ENCODE measurements around the gene PEDS1. TPM values are rescaled to one million over a fixed set of nuclear protein-coding genes. Genes with fewer than 3 reads are reported as not detected.

Gene PEDS1
- total and polyA plus RNA-seq, 2 of the 13 experiments (the other 11 are each of a cell fraction or from before 2014, with no cell fraction given), result 30.5 to 93.9 TPM

DNA sequence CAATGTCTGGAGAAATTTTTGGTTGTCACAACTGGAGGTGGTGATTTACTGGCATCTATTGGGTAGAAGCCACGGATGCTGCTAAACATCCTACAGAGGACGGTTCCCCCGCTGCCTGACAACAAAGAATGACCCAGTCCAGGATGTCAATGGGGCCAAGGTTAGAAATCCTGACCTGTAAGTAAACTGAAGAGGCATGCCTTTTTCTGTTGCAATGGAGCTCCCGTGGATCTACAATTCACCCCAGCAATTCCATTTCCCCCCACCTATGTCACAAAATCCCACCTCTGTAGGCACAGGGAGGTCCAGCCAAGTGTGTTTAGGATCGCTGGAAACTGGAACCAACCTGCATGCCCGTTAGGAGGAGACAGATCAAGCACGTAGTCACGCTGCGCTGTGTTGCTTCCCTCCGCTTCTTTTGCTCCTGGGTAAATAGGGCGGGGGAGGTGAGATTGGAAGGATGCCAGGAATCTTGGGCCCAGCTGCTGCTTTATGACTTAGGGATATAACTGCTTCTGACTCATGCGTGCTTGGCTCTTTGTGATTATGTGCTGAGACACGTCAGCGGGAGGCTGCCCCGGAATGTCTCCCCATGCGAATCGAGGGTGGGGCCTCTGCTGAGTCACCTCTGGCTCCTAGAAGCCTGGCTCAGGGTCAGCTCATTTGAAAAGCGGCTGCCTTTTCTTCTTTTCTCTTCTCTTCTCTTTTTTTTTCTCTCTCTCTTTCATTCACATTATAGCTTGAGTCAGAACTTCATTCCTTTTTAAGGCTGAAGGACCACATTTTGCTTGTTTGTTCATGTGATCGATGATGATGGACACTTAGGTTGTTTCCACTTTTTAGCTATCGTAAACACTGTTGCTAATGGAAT lies 12.4 kb upstream of the PEDS1 start (continued):
- TF ChIP-seq, protein P1, sequence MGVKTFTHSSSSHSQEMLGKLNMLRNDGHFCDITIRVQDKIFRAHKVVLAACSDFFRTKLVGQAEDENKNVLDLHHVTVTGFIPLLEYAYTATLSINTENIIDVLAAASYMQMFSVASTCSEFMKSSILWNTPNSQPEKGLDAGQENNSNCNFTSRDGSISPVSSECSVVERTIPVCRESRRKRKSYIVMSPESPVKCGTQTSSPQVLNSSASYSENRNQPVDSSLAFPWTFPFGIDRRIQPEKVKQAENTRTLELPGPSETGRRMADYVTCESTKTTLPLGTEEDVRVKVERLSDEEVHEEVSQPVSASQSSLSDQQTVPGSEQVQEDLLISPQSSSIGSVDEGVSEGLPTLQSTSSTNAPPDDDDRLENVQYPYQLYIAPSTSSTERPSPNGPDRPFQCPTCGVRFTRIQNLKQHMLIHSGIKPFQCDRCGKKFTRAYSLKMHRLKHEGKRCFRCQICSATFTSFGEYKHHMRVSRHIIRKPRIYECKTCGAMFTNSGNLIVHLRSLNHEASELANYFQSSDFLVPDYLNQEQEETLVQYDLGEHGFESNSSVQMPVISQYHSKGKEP (CRISPR knock-in tag; IDR thresholded peaks at IDR 0.05), result no peak
- TF ChIP-seq SATB2 (CRISPR knock-in tag; IDR thresholded peaks at IDR 0.05) (no peak), ZFP41 (CRISPR knock-in tag; IDR thresholded peaks at IDR 0.05; ENCODE audit: borderline replicate concordance) (no peak; the same call in 1 of the 2 replicates), ZNF878 (CRISPR knock-in tag; IDR thresholded peaks at IDR 0.05) (peak; percentile 97), NONO (IDR thresholded peaks at IDR 0.05) (no peak), NONO (CRISPR knock-in tag; conservative IDR thresholded peaks at IDR 0.05) (peak; percentile 97), ZNF292 (CRISPR knock-in tag; IDR thresholded peaks at IDR 0.05; ENCODE audit: borderline replicate concordance, low read depth) (peak; percentile 99), ZNF224 (CRISPR knock-in tag; IDR thresholded peaks at IDR 0.05) (peak; percentile 93; the same call in 1 of the 2 replicates), NFKB2 (CRISPR knock-in tag; IDR thresholded peaks at IDR 0.05; ENCODE audit: borderline replicate concordance) (peak; percentile 88; the same call in 1 of the 2 replicates), SRSF4 (IDR thresholded peaks at IDR 0.05; ENCODE audit: low read depth, low read length, poor library complexity, severe bottlenecking) (no peak), GFI1 (CRISPR knock-in tag; IDR thresholded peaks at IDR 0.05; ENCODE audit: borderline replicate concordance) (peak; percentile 96), HOXA7 (CRISPR knock-in tag; IDR thresholded peaks at IDR 0.05) (no peak), IRX3 (CRISPR knock-in tag; IDR thresholded peaks at IDR 0.05; ENCODE audit: borderline replicate concordance, low read depth) (no peak; the same call in 1 of the 2 replicates), NFRKB (IDR thresholded peaks at IDR 0.05) (no peak), CCDC6 (CRISPR knock-in tag; IDR thresholded peaks at IDR 0.05) (peak; percentile 90; the same call in 1 of the 2 replicates), U2AF2 (IDR thresholded peaks at IDR 0.05; ENCODE audit: low read depth, low read length) (0 out of 2 replicates have a peak, but pooled peaks have one; percentile 62)
- TF ChIP-seq, protein P2, sequence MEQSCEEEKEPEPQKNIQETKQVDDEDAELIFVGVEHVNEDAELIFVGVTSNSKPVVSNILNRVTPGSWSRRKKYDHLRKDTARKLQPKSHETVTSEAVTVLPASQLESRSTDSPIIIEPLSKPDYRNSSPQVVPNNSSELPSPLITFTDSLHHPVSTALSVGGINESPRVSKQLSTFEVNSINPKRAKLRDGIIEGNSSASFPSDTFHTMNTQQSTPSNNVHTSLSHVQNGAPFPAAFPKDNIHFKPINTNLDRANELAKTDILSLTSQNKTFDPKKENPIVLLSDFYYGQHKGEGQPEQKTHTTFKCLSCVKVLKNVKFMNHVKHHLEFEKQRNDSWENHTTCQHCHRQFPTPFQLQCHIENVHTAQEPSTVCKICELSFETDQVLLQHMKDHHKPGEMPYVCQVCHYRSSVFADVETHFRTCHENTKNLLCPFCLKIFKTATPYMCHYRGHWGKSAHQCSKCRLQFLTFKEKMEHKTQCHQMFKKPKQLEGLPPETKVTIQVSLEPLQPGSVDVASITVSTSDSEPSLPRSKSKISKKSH (CRISPR knock-in tag; IDR thresholded peaks at IDR 0.05; ENCODE audit: borderline replicate concordance), result peak; percentile 62; the same call in 1 of the 2 replicates
- TF ChIP-seq, protein P3, sequence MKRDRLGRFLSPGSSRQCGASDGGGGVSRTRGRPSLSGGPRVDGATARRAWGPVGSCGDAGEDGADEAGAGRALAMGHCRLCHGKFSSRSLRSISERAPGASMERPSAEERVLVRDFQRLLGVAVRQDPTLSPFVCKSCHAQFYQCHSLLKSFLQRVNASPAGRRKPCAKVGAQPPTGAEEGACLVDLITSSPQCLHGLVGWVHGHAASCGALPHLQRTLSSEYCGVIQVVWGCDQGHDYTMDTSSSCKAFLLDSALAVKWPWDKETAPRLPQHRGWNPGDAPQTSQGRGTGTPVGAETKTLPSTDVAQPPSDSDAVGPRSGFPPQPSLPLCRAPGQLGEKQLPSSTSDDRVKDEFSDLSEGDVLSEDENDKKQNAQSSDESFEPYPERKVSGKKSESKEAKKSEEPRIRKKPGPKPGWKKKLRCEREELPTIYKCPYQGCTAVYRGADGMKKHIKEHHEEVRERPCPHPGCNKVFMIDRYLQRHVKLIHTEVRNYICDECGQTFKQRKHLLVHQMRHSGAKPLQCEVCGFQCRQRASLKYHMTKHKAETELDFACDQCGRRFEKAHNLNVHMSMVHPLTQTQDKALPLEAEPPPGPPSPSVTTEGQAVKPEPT (CRISPR knock-in tag; IDR thresholded peaks at IDR 0.05; ENCODE audit: low read depth), result peak; percentile 89
- TF ChIP-seq, protein P4, sequence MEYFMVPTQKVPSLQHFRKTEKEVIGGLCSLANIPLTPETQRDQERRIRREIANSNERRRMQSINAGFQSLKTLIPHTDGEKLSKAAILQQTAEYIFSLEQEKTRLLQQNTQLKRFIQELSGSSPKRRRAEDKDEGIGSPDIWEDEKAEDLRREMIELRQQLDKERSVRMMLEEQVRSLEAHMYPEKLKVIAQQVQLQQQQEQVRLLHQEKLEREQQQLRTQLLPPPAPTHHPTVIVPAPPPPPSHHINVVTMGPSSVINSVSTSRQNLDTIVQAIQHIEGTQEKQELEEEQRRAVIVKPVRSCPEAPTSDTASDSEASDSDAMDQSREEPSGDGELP (IDR thresholded peaks at IDR 0.05; ENCODE audit: borderline replicate concordance, low read depth), result peak; percentile 99
- TF ChIP-seq, protein P5, sequence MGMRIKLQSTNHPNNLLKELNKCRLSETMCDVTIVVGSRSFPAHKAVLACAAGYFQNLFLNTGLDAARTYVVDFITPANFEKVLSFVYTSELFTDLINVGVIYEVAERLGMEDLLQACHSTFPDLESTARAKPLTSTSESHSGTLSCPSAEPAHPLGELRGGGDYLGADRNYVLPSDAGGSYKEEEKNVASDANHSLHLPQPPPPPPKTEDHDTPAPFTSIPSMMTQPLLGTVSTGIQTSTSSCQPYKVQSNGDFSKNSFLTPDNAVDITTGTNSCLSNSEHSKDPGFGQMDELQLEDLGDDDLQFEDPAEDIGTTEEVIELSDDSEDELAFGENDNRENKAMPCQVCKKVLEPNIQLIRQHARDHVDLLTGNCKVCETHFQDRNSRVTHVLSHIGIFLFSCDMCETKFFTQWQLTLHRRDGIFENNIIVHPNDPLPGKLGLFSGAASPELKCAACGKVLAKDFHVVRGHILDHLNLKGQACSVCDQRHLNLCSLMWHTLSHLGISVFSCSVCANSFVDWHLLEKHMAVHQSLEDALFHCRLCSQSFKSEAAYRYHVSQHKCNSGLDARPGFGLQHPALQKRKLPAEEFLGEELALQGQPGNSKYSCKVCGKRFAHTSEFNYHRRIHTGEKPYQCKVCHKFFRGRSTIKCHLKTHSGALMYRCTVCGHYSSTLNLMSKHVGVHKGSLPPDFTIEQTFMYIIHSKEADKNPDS (CRISPR knock-in tag; IDR thresholded peaks at IDR 0.05), result peak; percentile 87

Data from HepG2 (cell line).